Fibroblast of pulmonary artery (primary cell): Measurements from ENCODE around the gene OAS1.

ENCODE experiments used
- DNase-seq: peaks from one replicate; pipeline ENCODE4 v3.0.0-alpha.2; 2010; ENCODE audit warnings: low read depth
- H3K4me3 ChIP-seq: replicated peaks from 2 replicates; pipeline ENCODE4 v1.5.1; 2011; ENCODE audit warnings: low read depth, mild to moderate bottlenecking, control low read depth, low read length, moderate library complexity
- TF ChIP-seq, protein P1 (sequence below): IDR thresholded peaks from 2 replicates; pipeline ENCODE4 v1.5.1; 2011; ENCODE audit warnings: mild to moderate bottlenecking, control low read depth, low read length, inconsistent platforms; ENCODE audit errors: missing control alignments

OAS1 gene

DNA sequence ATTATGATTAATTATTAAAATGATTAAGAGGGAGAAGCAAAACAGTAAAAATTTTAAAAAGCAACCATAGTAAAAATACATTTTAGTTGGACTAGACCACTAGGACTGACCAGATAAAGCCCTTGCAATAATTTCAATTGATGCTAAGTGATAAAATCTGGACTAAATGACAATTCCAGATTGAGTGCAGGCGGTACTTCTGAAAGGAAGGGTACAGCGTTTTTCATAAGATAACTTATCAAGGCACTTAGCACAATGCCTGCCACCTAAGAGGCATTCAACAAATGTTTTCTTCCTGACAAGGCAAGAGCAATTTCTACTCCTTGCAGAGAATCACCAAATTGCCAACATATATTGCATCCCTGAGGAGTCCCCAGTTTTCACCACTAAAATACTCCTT lies 37.7 kb upstream of the OAS1 start:
- TF ChIP-seq, protein P1, sequence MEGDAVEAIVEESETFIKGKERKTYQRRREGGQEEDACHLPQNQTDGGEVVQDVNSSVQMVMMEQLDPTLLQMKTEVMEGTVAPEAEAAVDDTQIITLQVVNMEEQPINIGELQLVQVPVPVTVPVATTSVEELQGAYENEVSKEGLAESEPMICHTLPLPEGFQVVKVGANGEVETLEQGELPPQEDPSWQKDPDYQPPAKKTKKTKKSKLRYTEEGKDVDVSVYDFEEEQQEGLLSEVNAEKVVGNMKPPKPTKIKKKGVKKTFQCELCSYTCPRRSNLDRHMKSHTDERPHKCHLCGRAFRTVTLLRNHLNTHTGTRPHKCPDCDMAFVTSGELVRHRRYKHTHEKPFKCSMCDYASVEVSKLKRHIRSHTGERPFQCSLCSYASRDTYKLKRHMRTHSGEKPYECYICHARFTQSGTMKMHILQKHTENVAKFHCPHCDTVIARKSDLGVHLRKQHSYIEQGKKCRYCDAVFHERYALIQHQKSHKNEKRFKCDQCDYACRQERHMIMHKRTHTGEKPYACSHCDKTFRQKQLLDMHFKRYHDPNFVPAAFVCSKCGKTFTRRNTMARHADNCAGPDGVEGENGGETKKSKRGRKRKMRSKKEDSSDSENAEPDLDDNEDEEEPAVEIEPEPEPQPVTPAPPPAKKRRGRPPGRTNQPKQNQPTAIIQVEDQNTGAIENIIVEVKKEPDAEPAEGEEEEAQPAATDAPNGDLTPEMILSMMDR = no peak
- no peak for DNase-seq

DNA sequence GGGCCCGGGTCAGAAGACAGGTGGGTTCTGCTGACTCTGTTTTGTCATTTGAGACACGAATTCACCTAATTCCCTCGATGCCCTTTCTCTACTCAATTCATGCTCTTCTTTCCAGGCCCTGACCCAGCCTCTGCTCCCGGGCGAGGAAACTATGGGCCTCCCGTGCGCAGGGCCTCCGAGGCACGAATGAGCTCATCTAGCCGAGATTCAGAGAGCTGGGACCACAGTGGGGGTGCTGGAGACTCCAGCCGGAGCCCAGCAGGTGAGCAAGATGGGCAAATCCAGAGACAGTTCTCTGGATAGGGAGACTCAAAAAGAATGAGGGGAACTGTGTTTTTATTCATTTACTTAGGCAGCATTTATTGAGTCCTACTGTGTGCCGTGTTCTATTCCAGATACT lies 37.0 kb upstream of the OAS1 start:
- DNase-seq = no peak
- TF ChIP-seq, protein P1 = no peak

More for the DNA sequence above, 37.7 kb upstream of the OAS1 start:
- H3K4me3 ChIP-seq = no peak overlapping the region

DNA sequence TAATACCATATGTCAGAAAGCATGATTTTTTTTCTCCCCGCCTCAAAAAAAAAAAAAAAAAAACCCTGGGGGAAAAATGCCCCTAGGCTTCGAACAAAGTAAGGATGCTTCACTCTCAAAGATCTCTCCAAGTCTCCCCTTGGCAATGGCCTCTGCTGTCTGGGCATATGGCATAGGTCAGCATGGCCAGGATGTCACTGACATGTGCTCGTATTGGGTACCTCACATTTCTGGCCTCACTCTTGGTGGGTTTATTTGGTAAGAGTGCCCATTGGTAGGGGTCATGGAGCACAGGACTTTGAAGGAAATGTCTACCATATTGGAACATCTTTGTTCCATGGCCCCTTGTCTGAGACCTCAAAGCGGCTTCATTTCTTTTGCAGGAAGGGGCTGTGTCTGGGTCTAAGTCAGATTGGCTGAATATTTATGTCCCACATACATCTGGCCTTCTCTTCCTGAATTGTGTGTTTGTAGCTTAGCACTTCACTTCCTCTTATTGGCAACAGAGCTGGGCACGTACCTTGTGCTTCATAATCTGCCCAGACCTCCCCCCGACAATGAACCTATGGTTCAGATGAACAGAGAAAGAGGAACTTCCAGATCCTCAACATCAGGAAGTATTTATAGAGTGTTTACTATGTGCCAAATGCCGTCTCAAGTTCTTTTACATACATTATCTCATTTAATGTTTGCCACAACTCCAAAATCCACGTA lies 36.3 kb upstream of the OAS1 start:
- TF ChIP-seq, protein P1 = no peak
- no peak for DNase-seq
- H3K4me3 ChIP-seq = no peak overlapping the region

More for the DNA sequence above, 37.0 kb upstream of the OAS1 start:
- no peak overlapping the region for H3K4me3 ChIP-seq

DNA sequence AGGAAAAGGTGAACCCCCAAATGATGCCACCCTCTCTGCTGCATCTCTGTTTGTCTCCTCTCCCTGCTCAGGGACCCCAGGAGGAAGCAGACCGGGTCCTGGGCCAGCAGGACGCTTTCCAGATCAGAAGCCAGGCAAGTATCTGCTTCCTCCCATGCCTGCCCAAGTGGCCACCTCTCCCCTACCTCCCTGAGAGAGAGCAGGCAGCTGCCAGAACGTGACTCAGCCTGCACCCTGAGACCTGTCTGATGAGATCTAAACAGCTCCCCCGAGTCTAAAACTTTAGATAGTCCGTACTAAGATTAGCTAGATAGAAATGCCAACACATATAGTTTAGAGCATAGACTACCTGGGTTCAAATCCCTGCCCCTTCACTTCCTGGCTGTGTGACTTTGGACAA lies 31.2 kb upstream of the OAS1 start:
- TF ChIP-seq, protein P1 = no peak
- H3K4me3 ChIP-seq = no peak overlapping the region
- DNase-seq = no peak

DNA sequence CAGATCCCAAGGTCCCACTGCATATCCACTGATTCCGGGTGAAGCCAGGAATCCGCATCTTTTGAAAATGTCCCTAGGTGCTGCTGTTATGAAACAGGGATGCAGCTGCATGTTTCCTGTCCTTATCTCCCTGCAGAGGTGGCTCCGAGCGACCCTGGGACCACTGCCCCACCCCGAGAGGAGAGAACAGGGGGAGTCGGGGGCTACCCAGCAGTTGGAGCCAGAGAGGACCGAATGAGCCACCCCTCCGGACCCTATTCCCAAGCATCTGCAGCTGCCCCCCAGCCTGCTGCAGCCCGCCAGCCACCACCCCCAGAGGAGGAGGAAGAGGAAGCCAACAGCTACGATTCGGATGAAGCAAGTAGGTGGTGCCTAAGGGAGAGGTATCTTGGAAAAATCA lies 30.3 kb upstream of the OAS1 start:
- no peak for DNase-seq
- no peak overlapping the region for H3K4me3 ChIP-seq
- TF ChIP-seq, protein P1 = no peak

DNA sequence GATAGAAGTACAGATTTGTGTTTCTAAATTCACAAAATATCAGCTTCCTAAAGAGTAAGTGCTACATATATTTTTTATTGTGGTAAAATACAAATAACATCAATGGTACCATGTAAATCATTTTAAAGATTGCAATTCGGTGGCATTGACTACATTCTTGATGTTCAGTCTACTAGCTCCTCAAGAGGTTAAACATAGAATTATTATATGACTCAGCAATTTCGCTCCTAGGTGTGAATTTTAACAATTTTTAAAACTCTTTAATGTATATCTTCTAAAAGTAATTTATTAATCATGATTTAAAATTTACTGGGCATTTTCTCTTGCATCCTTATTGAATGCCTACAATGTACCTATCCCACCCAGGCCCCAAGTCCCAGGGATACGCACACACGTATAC lies 29.8 kb upstream of the OAS1 start:
- DNase-seq = no peak
- TF ChIP-seq, protein P1 = no peak
- H3K4me3 ChIP-seq = no peak overlapping the region

DNA sequence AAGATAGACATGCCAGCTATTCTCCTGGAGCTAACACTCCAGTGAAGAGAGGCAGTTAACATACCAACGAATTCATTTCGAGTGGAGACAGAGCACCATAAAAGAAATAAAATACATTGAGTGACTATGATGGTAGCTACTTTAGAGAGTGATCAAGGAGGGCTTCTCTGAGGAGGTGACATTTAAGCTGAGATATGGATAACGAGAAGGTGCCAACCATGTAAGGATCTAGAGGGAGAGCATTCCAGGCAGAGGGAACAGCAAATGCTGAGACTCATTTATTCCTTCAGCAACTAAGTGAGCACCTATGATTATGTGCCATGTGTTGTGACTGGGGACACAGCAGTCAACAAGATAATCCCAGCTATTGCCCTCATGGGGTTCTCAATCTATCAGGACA lies 28.3 kb upstream of the OAS1 start:
- DNase-seq = no peak
- H3K4me3 ChIP-seq = no peak overlapping the region
- TF ChIP-seq, protein P1 = no peak
